Hepatocyte (in vitro differentiated cells): ENCODE results near the gene SPSB4. TPM values are rescaled to one million over a fixed set of nuclear protein-coding genes. Genes with fewer than 3 reads are reported as not detected.

Experiments
- DNase-seq: peaks from one replicate; pipeline ENCODE4 v3.0.0-alpha.2; 2016; ENCODE audit warnings: low spot score
- H2AFZ ChIP-seq: fragments of 200-600 bp; sonication (generic); 2 replicates; pipeline ENCODE4 v1.6.0; 2016; ENCODE audit warnings: antibody characterized with exemption, mild to moderate bottlenecking
- H3K27ac ChIP-seq: fragments of 200-600 bp; sonication (generic); 2 replicates; pipeline ENCODE4 v1.5.1; 2016; ENCODE audit warnings: mild to moderate bottlenecking
- H3K27me3 ChIP-seq: fragments of 200-600 bp; sonication (generic); 2 replicates; pipeline ENCODE4 v1.6.1; 2016
- H3K36me3 ChIP-seq: fragments of 200-600 bp; sonication (generic); replicated peaks from 2 replicates; pipeline ENCODE4 v1.5.1; 2016; ENCODE audit warnings: low read depth; ENCODE audit not compliant: insufficient read depth
- H3K4me1 ChIP-seq: fragments of 200-600 bp; sonication (generic); 2 replicates; pipeline ENCODE4 v1.5.1; 2016; ENCODE audit warnings: mild to moderate bottlenecking, moderate library complexity; ENCODE audit not compliant: insufficient read depth
- H3K4me2 ChIP-seq: fragments of 200-600 bp; sonication (generic); 2 replicates; pipeline ENCODE4 v1.6.0; 2016
- H3K4me3 ChIP-seq: fragments of 200-600 bp; sonication (generic); 2 replicates; pipeline ENCODE4 v1.5.1; 2016; ENCODE audit warnings: mild to moderate bottlenecking
- H3K79me2 ChIP-seq: fragments of 200-600 bp; sonication (generic); 2 replicates; pipeline ENCODE4 v1.6.0; 2017; ENCODE audit warnings: mild to moderate bottlenecking
- H3K9me2 ChIP-seq: fragments of 200-600 bp; sonication (generic); replicated peaks from 2 replicates; pipeline ENCODE4 v1.6.0; 2017; ENCODE audit warnings: mild to moderate bottlenecking; ENCODE audit not compliant: insufficient read depth
- H3K9me3 ChIP-seq: fragments of 200-600 bp; sonication (generic); 2 replicates; pipeline ENCODE4 v1.5.1; 2016; ENCODE audit warnings: low read depth, mild to moderate bottlenecking
- H4K20me1 ChIP-seq: fragments of 200-600 bp; sonication (generic); 2 replicates; pipeline ENCODE4 v1.6.0; 2016; ENCODE audit warnings: mild to moderate bottlenecking; ENCODE audit not compliant: insufficient read depth, poor library complexity, severe bottlenecking
- CTCF ChIP-seq: fragments of 200-600 bp; sonication (generic); IDR thresholded peaks from 2 replicates; pipeline ENCODE4 v1.5.1; 2016; ENCODE audit warnings: antibody characterized with exemption, mild to moderate bottlenecking; ENCODE audit not compliant: poor library complexity
- EZH2 ChIP-seq: fragments of 200-600 bp; sonication (generic); IDR thresholded peaks from 2 replicates; pipeline ENCODE4 v1.6.1; 2016; ENCODE audit warnings: antibody characterized with exemption, mild to moderate bottlenecking, borderline replicate concordance
- EZH2phosphoT487 ChIP-seq: fragments of 200-600 bp; sonication (generic); IDR thresholded peaks from one replicate; pipeline ENCODE4 v1.6.1; 2018; ENCODE audit warnings: antibody characterized with exemption, mild to moderate bottlenecking, low read depth, moderate library complexity; ENCODE audit not compliant: unreplicated experiment, severe bottlenecking
- WGBS: methylation state at CpG from one replicate; pipeline ENCODE4 v1.1.6; 2016; ENCODE audit warnings: low lambda C conversion rate; ENCODE audit errors: missing lambda C conversion rate; 5-methylcytosine and 5-hydroxymethylcytosine counted together
- polyA plus RNA-seq: library from polyadenylated mRNA; unstranded; fragments of >200 nt; fragmentation: Nextera tagmentation; extraction: Ambion mirVana; gene quantifications from 2 replicates; pipeline ENCODE4 v1.2.1, GENCODE V29; 2016
- total RNA-seq: library from RNA; depleted of rRNA; stranded (reverse); fragments of >200 nt; gene quantifications from 2 replicates; pipeline ENCODE4 v1.2.3, GENCODE V29; 2014

The SPSB4 gene
- total and polyA plus RNA-seq, 2 experiments from 2014 or later: 1.0 to 1.3 TPM

- H3K27ac ChIP-seq: peak overlapping the region; percentile 59
- no peak overlapping the region for H3K4me2 ChIP-seq
- H4K20me1 ChIP-seq: no peaks in the 10 kb centered on the region
- no peaks in the 10 kb centered on the region for H3K9me2 ChIP-seq
- H2AFZ ChIP-seq: no peak overlapping the region
- DNase-seq: no peak
- H3K4me3 ChIP-seq: no peak overlapping the region
- H3K27me3 ChIP-seq: no peaks in the 10 kb centered on the region
- no peaks in the 10 kb centered on the region for H3K36me3 ChIP-seq
- H3K9me3 ChIP-seq: no peaks in the 10 kb centered on the region
- WGBS: 95% methylated on average over 6 of the region's 6 CpGs
- no peaks in the 10 kb centered on the region for H3K79me2 ChIP-seq
- peaks cover 27% of the 10 kb centered on the region for H3K4me1 ChIP-seq
- TF ChIP-seq CTCF (no peak), EZH2phosphoT487 (no peak), EZH2 (no peak)
Observed at GRCh38 chr3:141083226-141083625, 32.1 kb downstream of the SPSB4 start.

GRCh38 chr3:141083836-141084649 lies 32.9 kb downstream of the SPSB4 start:
- Histone ChIP-seq H3K27me3 (no peaks in the 10 kb centered on the region), H3K4me1 (peaks cover 27% of the 10 kb centered on the region), H3K27ac (peak overlapping the region; percentile 59), H4K20me1 (no peaks in the 10 kb centered on the region), H3K9me3 (no peaks in the 10 kb centered on the region), H3K36me3 (no peaks in the 10 kb centered on the region), H3K4me2 (no peak overlapping the region), H3K9me2 (no peaks in the 10 kb centered on the region), H2AFZ (no peak overlapping the region), H3K4me3 (no peak overlapping the region), H3K79me2 (no peaks in the 10 kb centered on the region)
- peak; percentile 36 for DNase-seq
- TF ChIP-seq EZH2phosphoT487: no peak
- TF ChIP-seq EZH2: no peak
- no peak for TF ChIP-seq CTCF
- 34% methylated on average over 13 of the region's 13 CpGs for whole genome bisulfite sequencing

- 87% methylated on average over 3 of the region's 3 CpGs for WGBS
- no peaks in the 10 kb centered on the region for H3K9me2 ChIP-seq
- no peak for DNase-seq
Observed at GRCh38 chr3:141085343-141086070, 34.4 kb downstream of the SPSB4 start.

More at GRCh38 chr3:141085343-141086070, 34.4 kb downstream of the SPSB4 start:
- Histone ChIP-seq H3K79me2 (no peaks in the 10 kb centered on the region), H2AFZ (no peak overlapping the region), H3K27me3 (no peaks in the 10 kb centered on the region), H4K20me1 (no peaks in the 10 kb centered on the region), H3K9me3 (no peaks in the 10 kb centered on the region), H3K27ac (no peak overlapping the region), H3K36me3 (no peaks in the 10 kb centered on the region), H3K4me2 (no peak overlapping the region), H3K4me1 (peaks cover 27% of the 10 kb centered on the region), H3K4me3 (no peak overlapping the region)
- no peak for TF ChIP-seq EZH2
- no peak for TF ChIP-seq CTCF
- no peak for TF ChIP-seq EZH2phosphoT487
